ENCODE results near the gene CTIF.

Gene CTIF

GRCh38 chr18:48667276-48668254 is 128.7 kb downstream of the CTIF start:
- no peak for DNase-seq (ENCODE audit: low read depth)

- no peak for DNase-seq (ENCODE audit: low read depth)
Measured at GRCh38 chr18:48668466-48669179, 129.8 kb downstream of the CTIF start.

GRCh38 chr18:48669180-48669675 is 130.4 kb downstream of the CTIF start:
- DNase-seq (ENCODE audit: low read depth), result no peak

- no peak for DNase-seq (ENCODE audit: low read depth)
Measured at GRCh38 chr18:48669991-48670750, 131.3 kb downstream of the CTIF start.

GRCh38 chr18:48670751-48671560 is 132.1 kb downstream of the CTIF start:
- no peak for DNase-seq (ENCODE audit: low read depth)

GRCh38 chr18:48671561-48671945 is 132.7 kb downstream of the CTIF start:
- DNase-seq (ENCODE audit: low read depth), result no peak

GRCh38 chr18:48672671-48673340 is 134.0 kb downstream of the CTIF start:
- no peak for DNase-seq (ENCODE audit: low read depth)

- no peak for DNase-seq (ENCODE audit: low read depth)
Measured at GRCh38 chr18:48673456-48673852, 134.6 kb downstream of the CTIF start.

GRCh38 chr18:48673853-48674721 is 135.3 kb downstream of the CTIF start:
- no peak for DNase-seq (ENCODE audit: low read depth)

- DNase-seq (ENCODE audit: low read depth), result no peak
Measured at GRCh38 chr18:48674758-48675351, 136.0 kb downstream of the CTIF start.

- DNase-seq (ENCODE audit: low read depth), result peak; percentile 65
Measured at GRCh38 chr18:48675352-48675761, 136.5 kb downstream of the CTIF start.

GRCh38 chr18:48675912-48676311 is 137.1 kb downstream of the CTIF start:
- DNase-seq (ENCODE audit: low read depth), result no peak

GRCh38 chr18:48676346-48676745 is 137.5 kb downstream of the CTIF start:
- no peak for DNase-seq (ENCODE audit: low read depth)

- peak; percentile 34 for DNase-seq (ENCODE audit: low read depth)
Measured at GRCh38 chr18:48676756-48677368, 138.0 kb downstream of the CTIF start.

GRCh38 chr18:48678237-48679115 is 139.6 kb downstream of the CTIF start:
- no peak for DNase-seq (ENCODE audit: low read depth)

- DNase-seq (ENCODE audit: low read depth), result no peak
Measured at GRCh38 chr18:48679236-48679635, 140.4 kb downstream of the CTIF start.

- DNase-seq (ENCODE audit: low read depth), result no peak
Measured at GRCh38 chr18:48680339-48681250, 141.8 kb downstream of the CTIF start.
